MV-4-11 (cell line): ENCODE data around the gene FUT6.

Source experiments
- DNase-seq: peaks from one replicate; lab custom pipeline; 2025; lab: John Stamatoyannopoulos, UW

Gene FUT6

DNA sequence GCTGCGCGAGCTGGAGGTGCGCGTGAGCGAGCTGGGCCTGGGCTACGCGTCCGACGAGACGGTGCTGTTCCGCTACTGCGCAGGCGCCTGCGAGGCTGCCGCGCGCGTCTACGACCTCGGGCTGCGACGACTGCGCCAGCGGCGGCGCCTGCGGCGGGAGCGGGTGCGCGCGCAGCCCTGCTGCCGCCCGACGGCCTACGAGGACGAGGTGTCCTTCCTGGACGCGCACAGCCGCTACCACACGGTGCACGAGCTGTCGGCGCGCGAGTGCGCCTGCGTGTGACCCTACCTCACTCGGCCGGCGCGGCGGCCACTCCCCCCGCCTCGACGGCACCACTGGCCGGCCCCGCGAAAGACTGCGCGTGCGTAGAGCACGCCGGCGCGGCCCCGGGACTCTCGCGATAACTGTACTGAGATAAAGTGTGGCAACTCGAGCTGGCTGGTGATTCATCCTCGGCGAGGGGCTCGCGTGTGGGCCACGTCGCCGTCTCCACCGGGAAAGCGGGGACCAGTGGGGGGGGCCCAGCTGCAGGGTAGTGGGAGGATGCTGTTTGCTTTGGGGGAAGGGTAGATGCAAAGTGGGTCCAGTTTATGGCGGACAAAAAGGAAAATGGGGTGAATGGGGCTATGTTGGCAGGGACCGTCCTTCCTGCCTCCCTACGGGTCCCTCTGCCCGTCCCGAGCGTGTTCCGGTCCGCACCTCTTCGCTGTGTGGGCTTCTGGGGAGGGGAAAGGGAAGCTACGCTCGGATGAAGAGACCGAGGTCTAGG, 11.4 kb downstream of the FUT6 start:
- peak; percentile 96 for DNase-seq

DNA sequence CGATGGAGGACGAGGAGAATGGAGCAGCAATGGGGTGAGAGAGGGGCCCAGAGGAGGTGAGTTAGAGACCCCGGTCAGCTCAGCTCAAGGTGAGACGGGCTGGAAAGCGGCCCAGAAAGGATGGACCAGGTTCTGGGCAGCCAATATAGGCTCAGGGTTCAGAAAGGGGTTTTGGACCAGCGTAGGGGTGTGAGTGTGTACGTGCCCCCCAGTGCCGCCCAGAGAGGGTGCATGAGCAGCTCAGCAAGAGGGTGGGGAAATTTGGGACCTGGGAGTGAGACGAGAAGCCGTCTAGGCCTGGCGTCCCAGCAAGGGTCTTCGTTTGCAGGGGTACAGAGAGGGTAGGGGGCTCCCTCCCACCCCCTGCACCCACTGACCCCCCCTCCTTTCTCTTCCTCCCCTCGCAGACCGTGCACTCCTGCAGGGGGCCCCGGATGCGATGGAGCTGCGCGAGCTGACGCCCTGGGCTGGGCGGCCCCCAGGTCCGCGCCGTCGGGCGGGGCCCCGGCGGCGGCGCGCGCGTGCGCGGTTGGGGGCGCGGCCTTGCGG, 12.1 kb downstream of the FUT6 start:
- no peak for DNase-seq

DNA sequence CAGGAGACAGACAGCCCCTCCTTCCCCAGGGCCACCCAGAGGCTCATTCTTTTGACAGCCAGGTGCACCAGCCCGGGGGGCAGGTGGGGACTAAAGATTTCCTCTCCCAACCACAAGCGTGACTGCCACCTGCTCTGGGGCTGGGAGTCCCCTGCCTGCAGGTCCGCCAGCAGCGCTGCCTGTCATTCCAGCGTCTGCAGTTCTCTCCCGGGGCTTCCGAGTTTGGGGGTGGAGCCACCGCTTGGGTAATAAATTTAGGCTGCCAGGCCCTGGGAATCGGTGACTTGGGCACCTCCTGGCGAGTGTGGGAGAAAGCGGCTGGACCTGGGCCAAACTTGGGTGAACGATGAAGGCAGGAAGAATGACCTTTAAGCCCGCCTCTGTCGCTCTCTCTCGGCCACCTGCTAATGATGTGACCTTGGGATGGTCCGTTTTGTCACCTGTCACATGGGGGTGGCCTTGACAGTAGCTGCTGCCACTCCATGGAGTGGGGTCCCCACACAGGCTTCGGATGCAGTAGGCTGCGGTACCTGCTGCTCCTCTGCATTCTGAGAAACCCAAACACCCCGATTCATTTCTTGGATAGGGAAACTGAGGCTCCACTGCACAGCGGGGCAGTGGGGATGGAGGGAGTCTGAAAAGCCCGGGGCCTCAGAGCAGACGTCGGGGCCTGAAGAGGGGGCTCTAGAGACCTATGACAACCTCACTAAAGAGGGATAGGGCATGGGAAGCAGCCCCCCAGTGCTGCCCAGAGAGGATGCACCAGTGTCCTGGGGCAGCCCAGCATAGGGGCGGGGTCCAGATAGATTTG, 12.8 kb downstream of the FUT6 start:
- peak; percentile 78 for DNase-seq

DNA sequence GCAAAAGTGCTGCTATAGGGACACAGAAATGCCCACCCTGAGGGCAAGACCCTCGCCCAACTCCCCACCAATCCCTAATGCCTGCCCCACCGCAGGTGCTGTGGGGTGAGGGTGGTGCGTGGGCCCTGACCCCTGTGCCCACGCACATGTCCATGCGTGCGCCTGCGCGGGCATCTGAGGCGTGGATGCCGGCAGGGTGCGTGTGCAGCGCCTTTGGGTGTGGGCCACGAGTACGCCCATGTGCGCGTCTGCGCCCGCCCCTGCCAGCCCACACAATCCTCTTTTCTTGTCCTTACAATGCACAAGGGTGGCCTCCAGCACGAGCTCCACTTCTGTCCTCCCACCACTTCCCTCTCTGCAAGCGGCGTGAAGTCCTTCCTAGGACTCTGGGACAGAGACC, 14.3 kb downstream of the FUT6 start:
- no peak for DNase-seq

DNA sequence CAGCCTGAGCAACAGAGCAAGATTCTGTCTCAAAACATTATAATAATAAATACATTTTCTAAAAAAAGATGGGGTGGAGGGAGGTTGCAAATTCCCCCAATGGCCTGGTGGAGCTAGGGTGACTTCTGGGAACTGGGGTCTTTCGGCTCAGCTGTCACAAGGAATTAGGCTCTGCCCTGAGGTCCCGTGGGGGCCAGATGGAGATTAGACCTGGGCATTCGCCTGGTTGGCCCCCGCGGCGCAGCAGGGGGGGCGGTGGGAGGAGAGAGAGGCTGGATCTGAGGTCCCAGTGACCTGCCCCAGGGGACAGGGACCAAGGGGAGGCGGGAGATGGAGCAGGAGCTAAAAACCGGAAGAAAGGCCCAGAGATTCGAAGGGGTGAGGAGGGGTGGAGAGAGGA, 14.8 kb downstream of the FUT6 start:
- DNase-seq = no peak

DNA sequence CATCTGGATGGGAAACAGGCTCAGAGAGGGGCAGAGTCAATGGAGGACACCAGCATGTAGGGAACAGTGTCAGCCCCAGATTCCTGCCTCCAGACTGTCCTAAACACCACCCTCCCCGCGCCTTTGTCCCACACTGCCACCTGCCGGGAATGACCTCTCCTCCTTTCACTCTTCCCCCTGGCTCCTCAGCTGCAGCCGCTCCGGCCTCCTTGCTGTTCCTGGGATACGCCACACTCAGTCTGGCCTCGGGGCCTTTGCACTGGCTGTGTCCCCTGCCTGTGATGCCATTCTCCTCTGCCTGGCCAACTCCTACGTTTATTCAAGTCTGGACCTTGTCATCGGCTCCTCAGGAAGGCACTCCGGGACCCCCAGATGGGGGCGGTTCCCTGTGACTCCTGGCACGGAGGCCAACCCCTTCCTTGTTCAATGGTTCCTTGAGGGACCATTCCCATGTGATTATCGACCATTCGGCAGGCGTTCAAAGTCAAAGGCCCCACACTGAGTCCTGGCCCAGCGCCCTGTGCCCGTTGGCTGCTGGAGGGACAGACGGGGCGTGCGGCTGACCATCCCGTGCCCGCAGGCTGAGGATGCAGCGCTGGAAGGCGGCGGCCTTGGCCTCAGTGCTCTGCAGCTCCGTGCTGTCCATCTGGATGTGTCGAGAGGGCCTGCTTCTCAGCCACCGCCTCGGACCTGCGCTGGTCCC, 15.8 kb downstream of the FUT6 start:
- no peak for DNase-seq

DNA sequence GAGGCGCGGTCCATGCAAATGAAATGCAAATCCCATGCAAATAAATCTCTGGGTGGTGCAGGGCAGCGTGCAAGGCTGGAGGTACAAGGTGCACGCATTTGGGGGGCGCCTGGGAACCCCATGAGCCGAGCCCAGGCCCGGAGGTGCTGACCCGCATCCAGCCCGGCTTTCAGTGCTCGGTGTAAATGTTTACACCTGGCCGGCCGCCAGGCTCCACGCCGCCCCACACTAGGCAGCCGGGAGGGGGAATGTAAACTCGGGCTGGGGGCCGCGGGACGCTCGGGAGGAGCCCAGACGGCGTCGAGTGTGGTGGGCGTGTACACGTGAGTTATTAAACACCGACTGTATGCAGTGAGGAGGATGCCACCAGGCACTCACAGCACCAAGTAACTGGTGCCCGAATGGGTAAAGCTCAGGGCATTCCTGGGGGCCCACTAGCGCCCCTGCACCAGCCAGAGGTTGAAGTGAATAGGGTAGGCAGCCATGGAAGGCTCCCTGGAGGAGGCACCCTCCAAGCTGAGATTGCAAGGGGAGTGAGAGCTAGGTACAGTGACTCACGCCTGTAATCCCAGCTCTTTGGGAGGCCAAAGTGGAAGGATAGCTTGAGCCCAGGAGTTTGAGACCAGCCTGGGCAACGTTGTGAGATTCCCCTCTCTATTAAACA, 17.2 kb downstream of the FUT6 start:
- DNase-seq = no peak

DNA sequence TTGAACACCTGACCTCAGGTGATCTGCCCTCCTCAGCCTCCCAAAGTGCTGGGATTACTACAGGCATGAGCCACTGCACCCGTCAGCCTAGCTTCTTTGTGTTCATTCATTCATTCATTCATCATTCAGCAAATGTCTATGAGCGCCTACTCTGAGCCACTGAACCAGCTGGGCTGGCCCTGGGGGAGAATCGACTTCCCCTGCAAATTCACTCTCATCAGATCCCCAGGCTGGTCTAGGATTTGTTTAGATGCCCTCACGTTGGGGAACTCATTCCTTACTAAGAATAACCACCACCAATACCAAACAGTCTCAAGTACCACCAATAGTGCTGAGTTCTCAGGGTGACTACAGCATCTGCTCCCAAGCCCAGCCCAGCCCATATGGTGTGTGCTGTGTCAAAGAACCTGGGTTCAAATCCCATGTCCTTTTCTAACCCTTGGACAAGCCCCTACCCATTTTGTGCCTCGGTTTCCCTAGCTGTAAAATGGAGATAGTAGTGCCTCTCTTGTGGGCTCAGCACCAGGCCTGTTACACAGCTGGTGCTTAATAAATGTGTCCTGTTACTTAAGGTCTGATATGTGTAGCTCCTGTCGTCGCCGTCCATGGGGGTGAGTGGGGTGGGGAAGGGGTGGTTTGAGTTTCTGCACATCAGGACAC, 17.9 kb downstream of the FUT6 start:
- DNase-seq = no peak

DNA sequence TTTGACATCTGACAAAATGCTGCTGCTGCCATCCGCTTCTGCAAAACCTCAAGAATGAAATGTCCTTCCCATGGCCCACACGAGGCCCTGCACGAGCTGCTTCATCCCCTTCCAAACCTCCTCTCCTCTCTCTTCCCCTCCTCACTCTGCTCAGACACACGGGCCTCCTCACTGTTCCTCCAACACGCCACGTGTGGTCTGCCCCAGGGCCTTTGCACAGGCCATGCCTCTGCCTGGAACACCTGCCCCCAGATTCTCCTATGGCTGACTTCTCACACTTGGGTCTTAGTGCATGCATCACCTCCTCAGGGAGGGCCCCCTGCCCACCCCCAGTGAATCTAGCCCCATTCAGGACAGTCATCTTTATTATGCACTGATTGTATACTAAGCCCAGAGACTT, 18.7 kb downstream of the FUT6 start:
- DNase-seq = no peak

DNA sequence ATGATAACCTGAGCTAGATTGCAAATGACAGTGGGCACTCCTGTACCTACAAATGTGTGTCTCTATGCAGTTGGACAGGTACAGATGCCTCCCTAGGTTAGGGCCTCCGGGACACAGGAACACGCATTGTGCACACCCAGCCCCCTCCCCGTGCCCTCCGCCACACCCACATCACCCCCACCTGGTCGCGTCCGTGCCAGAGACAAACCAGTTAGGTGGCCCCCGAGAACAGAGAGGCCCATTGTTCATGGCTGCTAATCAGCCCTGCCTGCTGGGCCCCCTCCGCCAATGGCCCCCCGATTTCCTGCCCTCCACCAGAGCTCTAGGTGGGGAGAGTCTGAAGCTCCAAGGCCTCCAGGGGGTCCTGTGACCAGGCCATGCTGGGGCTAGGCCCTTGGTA, 20.9 kb downstream of the FUT6 start:
- no peak for DNase-seq

DNA sequence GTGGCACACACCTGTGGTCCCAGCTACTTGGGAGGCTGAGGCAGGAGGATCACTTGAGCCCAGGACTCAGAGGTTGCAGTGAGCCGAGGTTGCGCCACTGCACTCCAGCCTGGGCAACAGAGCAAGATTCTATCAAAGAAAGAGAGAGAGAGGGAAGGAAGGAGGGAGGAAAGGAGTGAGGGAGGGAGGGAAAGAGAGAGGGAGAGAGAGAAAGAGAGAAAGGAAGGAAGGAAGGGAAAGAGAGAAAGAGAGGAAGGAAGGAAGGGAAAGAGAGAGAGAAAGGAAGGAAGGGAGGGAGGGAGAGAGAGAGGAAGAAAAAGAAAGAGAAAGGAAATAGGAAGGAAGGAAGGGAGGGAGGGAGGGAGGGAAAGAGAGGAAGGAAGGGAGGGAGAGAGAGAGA, 22.3 kb downstream of the FUT6 start:
- DNase-seq = no peak

DNA sequence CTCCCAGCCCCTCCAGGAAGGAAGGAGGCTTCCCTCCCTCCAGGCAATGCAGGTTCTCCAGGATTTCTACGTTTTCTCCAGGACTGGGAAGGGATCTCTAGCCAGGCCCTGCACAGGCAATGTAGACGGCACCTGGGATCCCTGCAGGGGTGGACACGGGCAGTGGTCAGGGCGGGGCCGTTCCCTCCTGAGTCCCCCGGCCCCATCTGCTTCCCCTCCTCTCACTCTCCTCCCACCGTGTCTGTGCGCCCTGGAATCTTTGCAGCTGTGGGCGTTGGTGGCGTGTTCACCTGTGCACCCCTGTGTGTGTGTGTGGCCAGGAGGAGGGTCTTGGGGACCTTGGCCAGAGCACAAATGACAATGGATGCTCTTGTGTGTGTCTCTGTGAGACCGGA, 24.7 kb downstream of the FUT6 start:
- no peak for DNase-seq

DNA sequence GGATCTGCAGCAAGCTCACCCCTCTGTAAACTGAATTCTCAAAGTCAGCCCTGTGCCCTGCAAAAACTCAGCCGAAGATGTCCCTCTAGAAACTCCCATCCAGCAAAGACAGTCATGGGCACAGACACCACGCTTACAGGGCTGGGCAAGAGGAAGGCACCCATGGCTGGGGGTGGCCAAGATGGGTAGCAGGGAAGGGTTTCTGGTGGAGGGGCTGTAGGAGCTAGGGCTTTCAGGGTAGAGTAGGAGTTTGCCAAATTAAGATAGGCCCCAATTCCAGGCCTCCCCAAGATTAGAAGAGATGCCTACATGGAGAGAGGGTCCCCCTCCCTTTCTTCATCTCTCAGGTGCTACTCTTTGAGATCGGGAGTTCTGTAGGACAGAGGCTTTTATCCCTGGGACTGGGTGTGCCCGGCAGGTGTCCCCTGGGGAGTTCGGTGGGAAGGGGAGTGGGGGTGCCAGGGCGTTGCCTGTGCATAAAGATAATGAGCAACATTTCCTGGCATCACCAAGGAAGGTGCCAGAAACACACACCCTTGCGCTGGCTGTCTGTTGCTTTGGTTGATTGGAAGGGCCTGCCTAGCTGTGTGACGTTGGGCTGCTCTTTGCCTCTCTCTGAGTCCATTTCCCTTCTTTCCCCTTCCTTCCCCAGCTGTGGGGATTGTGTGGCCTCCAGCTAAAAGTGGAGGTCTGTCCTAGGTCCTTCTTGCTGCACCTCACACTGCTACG, 25.2 kb downstream of the FUT6 start:
- DNase-seq = no peak

DNA sequence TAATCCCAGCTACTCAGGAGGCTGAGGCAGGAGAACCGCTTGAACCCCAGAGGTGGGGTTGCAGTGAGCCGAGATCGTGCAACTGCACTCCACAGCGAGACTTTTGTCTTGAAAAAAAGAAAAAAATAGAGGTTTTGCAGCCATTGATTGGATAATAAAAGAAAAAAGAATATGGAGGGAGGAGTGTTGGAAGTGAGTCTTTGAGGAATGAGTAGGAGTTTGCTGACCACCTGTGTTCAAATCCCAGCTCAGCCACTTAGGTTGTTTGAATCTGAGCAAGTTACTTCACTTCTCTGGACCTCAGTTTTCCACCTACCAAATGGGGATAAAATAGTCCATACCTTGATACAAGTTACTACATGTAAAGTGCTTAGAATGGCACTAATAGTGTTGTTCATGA, 28.4 kb downstream of the FUT6 start:
- DNase-seq = no peak

DNA sequence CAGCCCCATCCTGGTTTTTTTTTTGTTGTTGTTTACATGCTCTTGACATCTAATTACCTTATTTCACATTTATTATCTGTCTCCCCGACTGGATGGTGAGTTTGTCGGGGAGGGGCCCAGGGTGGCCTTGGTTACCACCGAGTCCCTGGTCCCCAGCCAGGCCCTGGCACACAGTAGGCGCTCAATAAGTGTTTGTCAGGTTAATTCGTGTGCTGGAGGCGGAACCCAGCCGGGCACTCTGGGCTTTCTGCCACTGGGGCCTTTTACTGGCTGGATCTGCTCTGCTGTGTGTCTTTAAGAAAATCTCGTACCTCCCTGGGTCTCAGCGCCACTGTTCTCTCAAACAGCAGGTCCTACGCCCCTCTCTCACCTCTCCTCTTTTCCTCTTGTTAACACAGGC, 30.0 kb downstream of the FUT6 start:
- DNase-seq = no peak

DNA sequence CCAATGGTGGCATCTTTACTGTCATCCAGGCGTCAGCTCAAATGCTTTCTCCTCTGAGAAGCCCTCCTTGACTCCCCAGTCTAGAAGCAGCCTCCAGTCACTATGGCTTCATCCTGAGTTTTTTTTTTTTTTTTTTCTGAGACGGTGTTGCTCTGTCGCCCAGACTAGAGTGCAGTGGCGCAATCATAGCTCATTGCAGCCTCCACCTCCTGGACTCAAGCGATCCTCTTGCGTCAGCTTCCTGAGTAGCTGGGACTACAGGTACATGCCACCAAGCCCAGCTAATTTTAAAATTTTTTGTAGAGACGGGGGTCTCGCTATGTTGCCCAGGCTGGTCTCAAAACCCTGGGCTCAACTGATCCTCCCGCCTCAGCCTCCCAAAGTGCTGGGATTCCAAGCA, 30.4 kb downstream of the FUT6 start:
- DNase-seq = peak; percentile 71

DNA sequence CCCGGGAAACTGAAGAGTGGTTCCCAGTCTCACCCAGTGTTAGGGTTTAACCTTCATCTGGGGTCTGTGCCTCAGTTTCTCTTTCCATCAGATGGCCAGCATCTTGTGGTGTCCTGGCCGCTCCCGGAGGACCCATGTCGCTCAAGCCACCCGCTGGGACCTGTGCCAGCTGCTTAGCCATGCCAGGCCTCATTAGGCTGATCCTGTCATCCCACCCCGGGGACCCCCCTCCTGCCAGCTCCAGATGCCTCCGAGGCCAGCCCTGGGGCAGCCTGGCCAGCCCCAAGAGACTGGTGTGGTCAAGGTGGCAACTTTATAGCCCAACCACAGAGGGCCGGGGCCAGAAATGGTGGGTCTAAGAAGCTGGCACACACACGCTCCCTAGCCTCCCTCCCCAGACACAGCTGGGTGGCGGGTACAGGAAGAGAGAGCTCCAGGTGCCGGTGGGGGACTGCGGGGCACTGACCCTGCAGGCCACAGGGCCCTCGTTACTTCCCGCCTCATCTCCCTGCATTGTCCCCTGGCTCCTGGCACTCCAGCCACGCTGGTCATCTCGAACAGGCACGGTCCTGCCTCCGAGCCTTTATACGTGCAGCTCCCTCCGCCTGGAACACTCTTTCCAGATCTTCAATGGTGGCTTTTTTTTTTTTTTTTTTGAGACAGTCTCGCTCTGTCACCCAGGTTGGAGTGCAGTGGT, 31.2 kb downstream of the FUT6 start:
- no peak for DNase-seq

DNA sequence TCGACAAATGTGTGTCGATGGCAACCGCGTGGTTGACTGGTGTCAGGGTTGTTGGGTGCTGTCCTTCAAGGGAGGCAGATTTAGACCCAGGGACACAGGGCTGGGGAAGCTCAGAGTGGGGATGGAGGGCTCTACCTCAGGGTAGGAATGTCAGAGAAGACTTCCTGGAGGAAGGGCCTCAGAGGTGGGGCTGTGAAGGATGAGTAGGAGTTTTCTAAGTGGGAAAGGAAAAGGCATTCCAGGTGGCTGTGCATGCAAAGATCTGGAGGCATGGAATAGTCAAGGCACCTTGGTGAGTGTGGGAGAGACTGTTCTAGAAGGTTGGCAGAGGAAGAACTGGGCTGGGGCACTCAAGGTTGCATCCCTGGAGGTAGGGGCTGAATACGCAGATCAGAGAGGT, 32.6 kb downstream of the FUT6 start:
- no peak for DNase-seq

DNA sequence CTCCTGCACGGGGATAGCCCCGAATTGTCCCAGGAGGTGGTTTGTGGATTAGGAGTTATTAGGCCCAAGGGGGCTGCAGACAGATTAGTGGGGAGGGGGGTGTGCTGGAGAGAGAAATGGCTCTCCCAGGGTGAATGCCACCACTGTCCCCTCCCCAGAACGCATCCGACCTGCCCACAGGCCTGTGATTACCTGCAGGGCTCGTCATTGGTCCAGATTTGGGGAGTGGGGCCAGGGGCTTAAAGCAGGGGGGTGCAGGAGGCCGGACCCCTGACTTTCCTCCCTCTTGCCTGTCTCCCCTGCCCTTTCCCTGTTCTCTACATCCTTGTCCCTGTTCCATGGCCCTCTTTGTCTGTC, 33.4 kb downstream of the FUT6 start:
- DNase-seq = no peak

DNA sequence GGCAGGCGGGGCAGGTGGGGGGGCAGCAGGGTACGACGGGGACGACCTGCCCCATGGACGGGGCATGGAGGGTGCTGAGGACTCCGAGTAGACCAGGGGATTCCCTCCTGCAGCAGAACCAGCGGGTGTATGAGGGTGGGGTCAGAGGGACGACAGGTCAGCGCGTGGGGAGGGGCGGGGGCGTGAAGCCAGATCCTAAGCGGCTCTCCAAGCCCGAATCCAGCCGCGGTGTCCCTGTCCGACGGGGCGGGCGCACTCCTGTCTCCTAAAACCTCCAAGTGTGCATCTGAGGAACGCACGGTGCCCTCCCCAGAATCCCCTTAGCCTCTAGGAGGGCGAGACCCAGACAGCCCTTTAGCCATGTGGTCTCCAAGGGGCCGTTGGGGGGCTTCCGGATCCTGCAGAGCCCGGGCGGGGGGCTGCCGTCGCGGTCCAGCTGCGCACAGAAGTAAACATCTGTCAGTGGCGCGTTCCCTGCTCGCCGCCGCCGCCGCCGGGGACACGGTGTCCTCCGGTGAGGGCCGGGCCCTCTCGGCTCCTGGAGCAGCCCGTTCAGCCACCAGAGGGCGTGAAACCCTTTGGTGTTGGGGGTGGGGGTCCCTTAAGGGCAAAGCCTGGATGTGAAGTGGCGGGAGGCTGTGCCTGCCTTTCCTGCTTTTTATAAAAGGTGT, 33.9 kb downstream of the FUT6 start:
- DNase-seq = peak; percentile 21
